Stromal cell of bone marrow (primary cell): Measurements from ENCODE around the gene PLCB3.
"Not testable (repeated sequence)": the region's sequence is repeated elsewhere in the genome, so short reads cannot be mapped to it uniquely, and the experiment has no call there.

Experiments
- DNase-seq: peaks from one replicate; pipeline ENCODE4 v3.0.0-alpha.2; 2012; ENCODE audit warnings: low read depth

Gene PLCB3

GRCh38 chr11:64304316-64305072 is 53.2 kb downstream of the PLCB3 start:
- peak; percentile 74 for DNase-seq

- peak; percentile 88 for DNase-seq
These were observed 53.9 kb downstream of the PLCB3 start, which contains the start of gene ESRRA for GRCh38 chr11:64305075-64305690. TSS of gene ESRRA (plus strand) at chr11:64305524. CDS start at chr11:64307180, 1,656 bp downstream.

GRCh38 chr11:64305691-64306562 is 54.6 kb downstream of the PLCB3 start:
- DNase-seq, result no peak

GRCh38 chr11:64306563-64306875 is 55.2 kb downstream of the PLCB3 start:
- no peak for DNase-seq

GRCh38 chr11:64306876-64307622 is 55.7 kb downstream of the PLCB3 start:
- DNase-seq, result no peak

- DNase-seq, result not testable (repeated sequence)
These were observed 56.5 kb downstream of the PLCB3 start for GRCh38 chr11:64307795-64308194.

GRCh38 chr11:64312947-64313346 is 61.6 kb downstream of the PLCB3 start:
- DNase-seq, result no peak

- DNase-seq, result no peak
These were observed 62.3 kb downstream of the PLCB3 start for GRCh38 chr11:64313491-64314145.

- DNase-seq, result no peak
These were observed 62.9 kb downstream of the PLCB3 start for GRCh38 chr11:64314146-64314804.

GRCh38 chr11:64314805-64315561 is 63.7 kb downstream of the PLCB3 start:
- no peak for DNase-seq

- not testable (repeated sequence) for DNase-seq
These were observed 64.6 kb downstream of the PLCB3 start for GRCh38 chr11:64315667-64316526.

GRCh38 chr11:64316672-64317324 is 65.5 kb downstream of the PLCB3 start:
- no peak for DNase-seq

GRCh38 chr11:64317325-64317960 is 66.1 kb downstream of the PLCB3 start, which contains the start of gene TRMT112:
TSS of gene TRMT112 (minus strand) at chr11:64317559. CDS start at chr11:64317526, 33 bp downstream.
- peak; percentile 93 for DNase-seq

GRCh38 chr11:64317961-64318765 is 66.8 kb downstream of the PLCB3 start, which contains the start of gene PRDX5:
TSS of gene PRDX5 (plus strand) at chr11:64318121. CDS start at chr11:64318216, 95 bp downstream.
- DNase-seq, result peak; percentile 93
